Lung (tissue), 12 donors: ENCODE results near the gene DNAH5. TPM values are rescaled to one million over a fixed set of nuclear protein-coding genes. Genes with fewer than 3 reads are reported as not detected.

Experiments
- ATAC-seq: fragments of 200-7000 bp; cut with Tn5 transposase; one replicate; pipeline ENCODE4 v1.9.1; 2020; ENCODE audit warnings: moderate number of reproducible peaks; ENCODE audit not compliant: insufficient read depth, low FRiP score
- DNase-seq, 3 donors: peaks; one replicate each; pipeline ENCODE4 v3.0.0-alpha.2; 2013 to 2017
- H3K27ac ChIP-seq, 2 donors: one replicate each; pipeline ENCODE4 v1.5.1; 2013; ENCODE audit warnings: mild to moderate bottlenecking in 2 of 2, moderate library complexity in 2 of 2, control low read depth in 1 of 2, inconsistent platforms in 1 of 2, low read depth in 1 of 2, low read length in 1 of 2
- H3K27me3 ChIP-seq, 3 donors: one replicate each; pipeline ENCODE4 v1.5.1; 2013; ENCODE audit warnings: low read length in 2 of 3; ENCODE audit not compliant: control insufficient read depth in 3 of 3, insufficient read depth in 3 of 3
- H3K36me3 ChIP-seq, 4 donors: one replicate each; pipeline ENCODE4 v1.5.1; 2013; ENCODE audit warnings: low read length in 4 of 4, mild to moderate bottlenecking in 1 of 4, moderate library complexity in 1 of 4; ENCODE audit not compliant: control insufficient read depth in 4 of 4, insufficient read depth in 4 of 4
- H3K4me1 ChIP-seq, 5 donors: one replicate each; pipeline ENCODE4 v1.5.1; 2013; ENCODE audit warnings: low read length in 5 of 5, mild to moderate bottlenecking in 2 of 5, moderate library complexity in 1 of 5; ENCODE audit not compliant: control insufficient read depth in 5 of 5, insufficient read depth in 5 of 5
- H3K4me3 ChIP-seq: one replicate; pipeline ENCODE4 v1.5.1; 2013; ENCODE audit warnings: mild to moderate bottlenecking, control low read depth, moderate library complexity
- H3K9ac ChIP-seq, 2 donors: one replicate each; pipeline ENCODE4 v1.5.1; 2013; ENCODE audit warnings: low read length in 2 of 2, control low read depth in 1 of 2; ENCODE audit not compliant: insufficient read depth in 1 of 2
- H3K9me3 ChIP-seq, 4 donors: one replicate each; pipeline ENCODE4 v1.5.1; 2013; ENCODE audit warnings: low read length in 3 of 4, mild to moderate bottlenecking in 1 of 4, moderate library complexity in 1 of 4; ENCODE audit not compliant: control insufficient read depth in 4 of 4, insufficient read depth in 3 of 4
- CTCF ChIP-seq: IDR thresholded peaks from 2 replicates; pipeline ENCODE4 v1.5.1; 2012; ENCODE audit warnings: mild to moderate bottlenecking; ENCODE audit errors: control extremely low read depth, extremely low read depth
- WGBS, 2 donors: extraction: QIAGEN DNeasy Blood & Tissue Kit; methylation state at CpG; one replicate each; pipeline ENCODE4 v1.1.7; 2013; 5-methylcytosine and 5-hydroxymethylcytosine counted together
- polyA plus RNA-seq, 2 donors: library from polyadenylated mRNA; stranded (reverse); fragments of 200-250 nt; gene quantifications; one replicate each; pipeline ENCODE4 v1.2.1, GENCODE V29; 2013
- total RNA-seq, 2 donors: library from RNA; depleted of rRNA in 1 of 2; stranded (reverse); fragments of >200 nt in 1 of 2; gene quantifications; one replicate each; pipeline ENCODE4 v1.2.1, GENCODE V29; 2014 to 2021
- donor health status: control.
- donor health status: control.
- donor health status: Bipolar disorder and iron deficiency.
- donor health status: healthy.
- donor health status: DM: yes; HTN: yes; CAD: no.

Gene DNAH5
- total and polyA plus RNA-seq, 4 donors = 2.7 to 29.7 (median 16.2) TPM

GRCh38 chr5:13991365-13991764 is 46.9 kb upstream of the DNAH5 start:
- Histone ChIP-seq H3K9ac (no peak overlapping the region), H3K9me3 (no peaks in the 10 kb centered on the region), H3K27me3 (peaks cover 0 to 4% (median 2%) of the 10 kb centered on the region in 3 donors), H3K36me3 (no peaks in the 10 kb centered on the region), H3K27ac (no peak overlapping the region), H3K4me3 (no peak overlapping the region), H3K4me1 (peaks cover 0 to 21% (median 6%) of the 10 kb centered on the region in 5 donors)
- 50 to 58% methylated on average over 3 of the region's 3 CpGs for WGBS, 2 donors
- TF ChIP-seq CTCF = no peak
- ATAC-seq (no peak), DNase-seq (no peak)

- DNase-seq = no peak
Measured at GRCh38 chr5:13990896-13991295, 46.4 kb upstream of the DNAH5 start.

GRCh38 chr5:13989832-13990231 is 45.3 kb upstream of the DNAH5 start:
- WGBS, 2 donors = 91 to 93% methylated on average over 2 of the region's 2 CpGs

More at GRCh38 chr5:13990896-13991295, 46.4 kb upstream of the DNAH5 start:
- H3K27ac ChIP-seq = no peak overlapping the region
- peaks cover 0 to 21% (median 6%) of the 10 kb centered on the region in 5 donors for H3K4me1 ChIP-seq
- 79 to 84% methylated on average over 2 of the region's 2 CpGs for WGBS, 2 donors
- TF ChIP-seq CTCF = no peak
- no peak overlapping the region for H3K4me3 ChIP-seq
- H3K9me3 ChIP-seq = no peaks in the 10 kb centered on the region
- no peak overlapping the region for H3K9ac ChIP-seq
- H3K36me3 ChIP-seq = no peaks in the 10 kb centered on the region
- ATAC-seq = no peak
- peaks cover 0 to 4% (median 2%) of the 10 kb centered on the region in 3 donors for H3K27me3 ChIP-seq

More at GRCh38 chr5:13989832-13990231, 45.3 kb upstream of the DNAH5 start:
- Histone ChIP-seq H3K4me3 (no peak overlapping the region), H3K27me3 (peaks cover 0 to 4% (median 2%) of the 10 kb centered on the region in 3 donors), H3K9ac (no peak overlapping the region), H3K36me3 (no peaks in the 10 kb centered on the region), H3K9me3 (no peaks in the 10 kb centered on the region), H3K27ac (no peak overlapping the region), H3K4me1 (peaks cover 0 to 16% (median 3%) of the 10 kb centered on the region in 5 donors)
- DNase-seq (no peak), ATAC-seq (no peak)
- no peak for TF ChIP-seq CTCF
